ENCODE data around the gene SMIM11.

The SMIM11 gene

GRCh38 chr21:34357889-34358288 is 17.4 kb upstream of the SMIM11 start:
- TF ChIP-seq REST (IDR thresholded peaks at IDR 0.05; ENCODE audit: insufficient read depth in 1 of 2, low read depth in 2 of 2, low read length in 2 of 2) (no peak), TAF1 (IDR thresholded peaks at IDR 0.05; ENCODE audit: borderline replicate concordance, insufficient read depth, low read length) (no peak), FOXP2 (optimal IDR thresholded peaks at IDR 0.05; ENCODE audit: borderline replicate concordance, extremely low read depth, extremely low read length, insufficient read depth) (no peak), SIN3A (IDR thresholded peaks at IDR 0.05; ENCODE audit: borderline replicate concordance, insufficient read depth, low read length) (no peak), POLR2AphosphoS5 (IDR thresholded peaks at IDR 0.05; ENCODE audit: low read depth, low read length) (no peak)

GRCh38 chr21:34358866-34359265 is 16.4 kb upstream of the SMIM11 start:
- no peak for TF ChIP-seq REST (IDR thresholded peaks at IDR 0.05; ENCODE audit: insufficient read depth in 1 of 2, low read depth in 2 of 2, low read length in 2 of 2)
- TF ChIP-seq TAF1 (IDR thresholded peaks at IDR 0.05; ENCODE audit: borderline replicate concordance, insufficient read depth, low read length): no peak
- TF ChIP-seq POLR2AphosphoS5 (IDR thresholded peaks at IDR 0.05; ENCODE audit: low read depth, low read length): no peak
- TF ChIP-seq SIN3A (IDR thresholded peaks at IDR 0.05; ENCODE audit: borderline replicate concordance, insufficient read depth, low read length): no peak
- TF ChIP-seq FOXP2 (optimal IDR thresholded peaks at IDR 0.05; ENCODE audit: borderline replicate concordance, extremely low read depth, extremely low read length, insufficient read depth): no peak

- no peak for TF ChIP-seq REST (IDR thresholded peaks at IDR 0.05; ENCODE audit: insufficient read depth in 1 of 2, low read depth in 2 of 2, low read length in 2 of 2)
Observed at GRCh38 chr21:34360488-34361241, 14.6 kb upstream of the SMIM11 start.

GRCh38 chr21:34362136-34362444 is 13.2 kb upstream of the SMIM11 start:
- TF ChIP-seq SIN3A (IDR thresholded peaks at IDR 0.05; ENCODE audit: borderline replicate concordance, insufficient read depth, low read length): no peak
- TF ChIP-seq TAF1 (IDR thresholded peaks at IDR 0.05; ENCODE audit: borderline replicate concordance, insufficient read depth, low read length): no peak
- no peak for TF ChIP-seq FOXP2 (optimal IDR thresholded peaks at IDR 0.05; ENCODE audit: borderline replicate concordance, extremely low read depth, extremely low read length, insufficient read depth)
- no peak for TF ChIP-seq REST (IDR thresholded peaks at IDR 0.05; ENCODE audit: insufficient read depth in 1 of 2, low read depth in 2 of 2, low read length in 2 of 2)
- no peak for TF ChIP-seq POLR2AphosphoS5 (IDR thresholded peaks at IDR 0.05; ENCODE audit: low read depth, low read length)

- TF ChIP-seq POLR2AphosphoS5 (IDR thresholded peaks at IDR 0.05; ENCODE audit: low read depth, low read length) (no peak), TAF1 (IDR thresholded peaks at IDR 0.05; ENCODE audit: borderline replicate concordance, insufficient read depth, low read length) (no peak), SIN3A (IDR thresholded peaks at IDR 0.05; ENCODE audit: borderline replicate concordance, insufficient read depth, low read length) (no peak), REST (IDR thresholded peaks at IDR 0.05; ENCODE audit: insufficient read depth in 1 of 2, low read depth in 2 of 2, low read length in 2 of 2) (no peak), FOXP2 (optimal IDR thresholded peaks at IDR 0.05; ENCODE audit: borderline replicate concordance, extremely low read depth, extremely low read length, insufficient read depth) (no peak)
Observed at GRCh38 chr21:34362670-34363069, 12.6 kb upstream of the SMIM11 start.
